ENCODE measurements around the gene ITCH.
"Not testable (repeated sequence)": the region's sequence is repeated elsewhere in the genome, so short reads cannot be mapped to it uniquely, and the experiment has no call there.

DNA sequence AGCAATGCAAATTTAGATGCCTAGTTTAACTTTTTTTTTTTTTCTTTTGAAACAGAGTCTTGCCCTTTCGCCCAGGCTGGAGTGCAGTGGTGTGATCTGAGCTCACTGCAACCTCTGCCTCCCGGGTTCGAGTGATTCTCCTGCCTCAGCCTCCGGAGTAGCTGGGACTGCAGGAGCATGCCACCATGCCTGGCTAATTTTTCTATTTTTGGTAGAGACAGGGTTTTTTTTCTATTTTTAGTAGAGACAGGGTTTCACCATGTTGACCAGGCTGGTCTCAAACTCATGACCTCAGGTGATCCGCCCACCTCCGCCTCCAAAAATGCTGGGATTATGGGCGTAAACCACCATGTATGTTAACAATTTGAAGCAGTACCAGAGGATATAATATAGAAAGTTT is 155.8 kb downstream of the ITCH start:
- not testable (repeated sequence) for TF ChIP-seq NFRKB (IDR thresholded peaks at IDR 0.05); SP1 (IDR thresholded peaks at IDR 0.05); ARNT (IDR thresholded peaks at IDR 0.05); FOXK2 (IDR thresholded peaks at IDR 0.05); BHLHE40 (IDR thresholded peaks at IDR 0.05; ENCODE audit: borderline replicate concordance)
